GM23338 (cell line): ENCODE measurements around the gene RNU6-8.

Experiments used
- CREB1 ChIP-seq: fragments of 250-450 bp; sonication (Bioruptor Pico); IDR thresholded peaks from 2 replicates; pipeline ENCODE4 v1.5.0; 2020; ENCODE audit warnings: low read depth, mild to moderate bottlenecking, moderate library complexity
- CTCF ChIP-seq, 2 experiments: fragments of 200-600 bp in 1 of 2; sonication (generic) in 1 of 2; conservative IDR thresholded peaks; 2 replicates each; pipeline versions ENCODE4 v1.5.1 to v1.6.1; 2016 to 2017; ENCODE audit warnings: antibody characterized with exemption in 2 of 2, low read depth in 2 of 2, mild to moderate bottlenecking in 2 of 2, moderate library complexity in 1 of 2
- ETS1 ChIP-seq: IDR thresholded peaks from 2 replicates; pipeline ENCODE4 v1.6.1; 2016; ENCODE audit warnings: antibody characterized with exemption
- EZH2 ChIP-seq: fragments of 200-600 bp; sonication (generic); IDR thresholded peaks from one replicate; pipeline ENCODE4 v1.8.0; 2017; ENCODE audit warnings: antibody characterized with exemption, mild to moderate bottlenecking, low read depth; ENCODE audit not compliant: unreplicated experiment
- EZH2phosphoT487 ChIP-seq: fragments of 200-600 bp; sonication (generic); IDR thresholded peaks from one replicate; pipeline ENCODE4 v1.8.1; 2018; ENCODE audit warnings: antibody characterized with exemption; ENCODE audit not compliant: unreplicated experiment
- JUNB ChIP-seq: IDR thresholded peaks from one replicate; pipeline ENCODE4 v1.6.1; 2016; ENCODE audit warnings: antibody characterized with exemption; ENCODE audit not compliant: unreplicated experiment
- POLR2AphosphoS5 ChIP-seq: IDR thresholded peaks from 2 replicates; pipeline ENCODE4 v1.6.1; 2016; ENCODE audit warnings: antibody characterized with exemption, low read depth
- REST ChIP-seq: IDR thresholded peaks from one replicate; pipeline ENCODE4 v1.6.1; 2018; ENCODE audit warnings: antibody characterized with exemption; ENCODE audit not compliant: unreplicated experiment
- ZNF114 ChIP-seq: fragments of 250-450 bp; sonication (Bioruptor Pico); IDR thresholded peaks from 2 replicates; pipeline ENCODE4 v1.5.0; 2020; ENCODE audit warnings: mild to moderate bottlenecking, moderate library complexity
- ZNF331 ChIP-seq: fragments of 250-450 bp; sonication (Bioruptor Pico); IDR thresholded peaks from 2 replicates; pipeline ENCODE4 v1.5.0; 2020; ENCODE audit warnings: low read depth, mild to moderate bottlenecking, moderate library complexity

GRCh38 chr14:32249371-32249770 lies 46.3 kb upstream of the RNU6-8 start:
- TF ChIP-seq EZH2 (no peak), JUNB (no peak), CTCF (conservative IDR thresholded peaks at IDR 0.05; ENCODE audit: low read depth in 2 of 2) (no peak), POLR2AphosphoS5 (no peak), CREB1 (CRISPR knock-in tag) (no peak), REST (no peak), EZH2phosphoT487 (no peak), ZNF331 (CRISPR knock-in tag) (no peak), ZNF114 (CRISPR knock-in tag) (no peak), ETS1 (no peak)
